IgD-negative memory B cell (primary cell): ENCODE results near the gene HSPB9. TPM values are rescaled to one million over a fixed set of nuclear protein-coding genes. Genes with fewer than 3 reads are reported as not detected.

ENCODE experiments used
- H3K27ac Mint-ChIP-seq, 3 donors: one replicate each; pipeline ENCODE4 v1.8.0; 2020 to 2022; ENCODE audit warnings: mild to moderate bottlenecking in 3 of 3, mixed read lengths in 3 of 3, moderate library complexity in 1 of 3
- H3K27me3 Mint-ChIP-seq: one replicate; pipeline ENCODE4 v1.8.0; 2021; ENCODE audit warnings: mixed read lengths
- H3K36me3 Mint-ChIP-seq: one replicate; pipeline ENCODE4 v1.8.0; 2020; ENCODE audit warnings: mild to moderate bottlenecking, mixed read lengths
- H3K4me1 Mint-ChIP-seq, 3 donors: one replicate each; pipeline ENCODE4 v1.8.0; 2020 to 2022; ENCODE audit warnings: mixed read lengths in 3 of 3, mild to moderate bottlenecking in 1 of 3
- H3K4me3 Mint-ChIP-seq, 4 donors: one replicate each; pipeline ENCODE4 v1.8.0; 2020 to 2022; ENCODE audit warnings: mild to moderate bottlenecking in 4 of 4, mixed read lengths in 4 of 4, moderate library complexity in 3 of 4
- H3K9me3 Mint-ChIP-seq, 3 donors: one replicate each; pipeline ENCODE4 v1.8.0; 2020 to 2021; ENCODE audit warnings: mixed read lengths in 3 of 3, mild to moderate bottlenecking in 1 of 3
- polyA plus RNA-seq: library from polyadenylated mRNA; unstranded; fragments of 300-500 nt; fragmentation: Illumina TruSeq; gene quantifications from one replicate; pipeline ENCODE4 v1.2.3, GENCODE V29; 2021

HSPB9 gene
- 0.15 TPM for polyA plus RNA-seq

- H3K27ac Mint-ChIP-seq = no peak within 1 kb of the TSS
- H3K4me3 Mint-ChIP-seq = peak within 1 kb of the TSS; percentile 68 to 81 (median 70)
- peaks cover 9 to 15% (median 10%) of the 10 kb centered on the region in 3 donors for H3K4me1 Mint-ChIP-seq
- H3K36me3 Mint-ChIP-seq = peaks cover 2% of the 10 kb centered on the region
- H3K27me3 Mint-ChIP-seq = no peaks in the 10 kb centered on the region
- H3K9me3 Mint-ChIP-seq = no peaks in the 10 kb centered on the region
Measured at GRCh38 chr17:42122371-42123303, at the start of gene HSPB9. HSPB9 (plus strand) TSS chr17:42122804; CDS start chr17:42122851, 47 bp downstream.

- peaks cover 12% of the 10 kb centered on the region for H3K27me3 Mint-ChIP-seq
- no peaks in the 10 kb centered on the region for H3K9me3 Mint-ChIP-seq
- H3K27ac Mint-ChIP-seq = no peak overlapping the region
- peaks cover 2% of the 10 kb centered on the region for H3K36me3 Mint-ChIP-seq
- peaks cover 3 to 5% (median 4%) of the 10 kb centered on the region in 3 donors for H3K4me1 Mint-ChIP-seq
- H3K4me3 Mint-ChIP-seq = no peak overlapping the region
Measured at GRCh38 chr17:42075789-42076188, 46.8 kb upstream of the HSPB9 start.

GRCh38 chr17:42076797-42077559 is 45.6 kb upstream of the HSPB9 start:
- H3K36me3 Mint-ChIP-seq = peaks cover 2% of the 10 kb centered on the region
- peaks cover under 1 to 4% (median 3%) of the 10 kb centered on the region in 3 donors for H3K4me1 Mint-ChIP-seq
- H3K27me3 Mint-ChIP-seq = peaks cover 6% of the 10 kb centered on the region
- H3K4me3 Mint-ChIP-seq = no peak overlapping the region
- no peak overlapping the region for H3K27ac Mint-ChIP-seq
- no peaks in the 10 kb centered on the region for H3K9me3 Mint-ChIP-seq

- H3K4me3 Mint-ChIP-seq = no peak overlapping the region
- peaks cover 0 to 4% (median 1%) of the 10 kb centered on the region in 3 donors for H3K4me1 Mint-ChIP-seq
- no peak overlapping the region for H3K27ac Mint-ChIP-seq
- no peaks in the 10 kb centered on the region for H3K9me3 Mint-ChIP-seq
- peaks cover 3% of the 10 kb centered on the region for H3K27me3 Mint-ChIP-seq
- H3K36me3 Mint-ChIP-seq = peaks cover 2% of the 10 kb centered on the region
Measured at GRCh38 chr17:42077755-42078154, 44.8 kb upstream of the HSPB9 start.

GRCh38 chr17:42078396-42079043 is 44.1 kb upstream of the HSPB9 start:
- Mint-ChIP-seq H3K4me1 (peaks cover 0 to 4% (median 0%) of the 10 kb centered on the region in 3 donors), H3K27me3 (no peaks in the 10 kb centered on the region), H3K4me3 (peak overlapping the region in 1 of 4 donors; percentile 43), H3K36me3 (peaks cover 2% of the 10 kb centered on the region), H3K27ac (no peak overlapping the region), H3K9me3 (no peaks in the 10 kb centered on the region)

GRCh38 chr17:42079541-42079940 is 43.1 kb upstream of the HSPB9 start:
- H3K4me3 Mint-ChIP-seq = no peak overlapping the region
- no peaks in the 10 kb centered on the region for H3K27me3 Mint-ChIP-seq
- no peaks in the 10 kb centered on the region for H3K4me1 Mint-ChIP-seq
- peak overlapping the region in 1 of 3 donors; percentile 50 for H3K27ac Mint-ChIP-seq
- no peaks in the 10 kb centered on the region for H3K9me3 Mint-ChIP-seq
- H3K36me3 Mint-ChIP-seq = no peaks in the 10 kb centered on the region

- H3K27me3 Mint-ChIP-seq = no peaks in the 10 kb centered on the region
- H3K36me3 Mint-ChIP-seq = no peaks in the 10 kb centered on the region
- H3K9me3 Mint-ChIP-seq = no peaks in the 10 kb centered on the region
- no peaks in the 10 kb centered on the region for H3K4me1 Mint-ChIP-seq
- no peak overlapping the region for H3K27ac Mint-ChIP-seq
- H3K4me3 Mint-ChIP-seq = no peak overlapping the region
Measured at GRCh38 chr17:42081516-42082129, 41.0 kb upstream of the HSPB9 start.

GRCh38 chr17:42087042-42087701 is 35.4 kb upstream of the HSPB9 start:
- Mint-ChIP-seq H3K9me3 (no peaks in the 10 kb centered on the region), H3K4me3 (no peak overlapping the region), H3K27me3 (peaks cover 4% of the 10 kb centered on the region), H3K4me1 (no peaks in the 10 kb centered on the region), H3K36me3 (peaks cover 1% of the 10 kb centered on the region), H3K27ac (no peak overlapping the region)

- Mint-ChIP-seq H3K27ac (no peak overlapping the region), H3K27me3 (peaks cover 5% of the 10 kb centered on the region), H3K9me3 (no peaks in the 10 kb centered on the region), H3K4me1 (no peaks in the 10 kb centered on the region), H3K36me3 (peaks cover 1% of the 10 kb centered on the region), H3K4me3 (no peak overlapping the region)
Measured at GRCh38 chr17:42087736-42088705, 34.6 kb upstream of the HSPB9 start.

GRCh38 chr17:42088736-42089135 is 33.9 kb upstream of the HSPB9 start:
- peaks cover 5% of the 10 kb centered on the region for H3K27me3 Mint-ChIP-seq
- peaks cover 1% of the 10 kb centered on the region for H3K36me3 Mint-ChIP-seq
- peak overlapping the region in 1 of 4 donors; percentile 43 for H3K4me3 Mint-ChIP-seq
- H3K27ac Mint-ChIP-seq = no peak overlapping the region
- H3K4me1 Mint-ChIP-seq = no peaks in the 10 kb centered on the region
- no peaks in the 10 kb centered on the region for H3K9me3 Mint-ChIP-seq

- H3K27ac Mint-ChIP-seq = no peak overlapping the region
Measured at GRCh38 chr17:42090964-42091790, 31.4 kb upstream of the HSPB9 start.

GRCh38 chr17:42092939-42093338 is 29.7 kb upstream of the HSPB9 start:
- Mint-ChIP-seq H3K36me3 (peaks cover 1% of the 10 kb centered on the region), H3K27me3 (peaks cover 15% of the 10 kb centered on the region)

More at GRCh38 chr17:42090964-42091790, 31.4 kb upstream of the HSPB9 start:
- no peak overlapping the region for H3K4me3 Mint-ChIP-seq
- H3K36me3 Mint-ChIP-seq = peaks cover 1% of the 10 kb centered on the region
- no peaks in the 10 kb centered on the region for H3K9me3 Mint-ChIP-seq
- H3K27me3 Mint-ChIP-seq = peaks cover 8% of the 10 kb centered on the region
- no peaks in the 10 kb centered on the region for H3K4me1 Mint-ChIP-seq

More at GRCh38 chr17:42092939-42093338, 29.7 kb upstream of the HSPB9 start:
- Mint-ChIP-seq H3K4me1 (peaks cover 0 to 6% (median 2%) of the 10 kb centered on the region in 3 donors), H3K9me3 (no peaks in the 10 kb centered on the region), H3K27ac (no peak overlapping the region), H3K4me3 (no peak overlapping the region)
